Endothelial cell (in vitro differentiated cells): Measurements from ENCODE around the gene UROC1. TPM values are rescaled to one million over a fixed set of nuclear protein-coding genes. Genes with fewer than 3 reads are reported as not detected.

ENCODE experiments used
- DNase-seq: peaks from one replicate; pipeline ENCODE4 v3.0.0; 2021; ENCODE audit warnings: low spot score
- H3K27ac Mint-ChIP-seq: one replicate; pipeline ENCODE4 v1.8.0; 2021; ENCODE audit warnings: mixed read lengths, inconsistent platforms; ENCODE audit not compliant: unreplicated experiment
- H3K27me3 Mint-ChIP-seq: one replicate; pipeline ENCODE4 v1.8.0; 2021; ENCODE audit warnings: mild to moderate bottlenecking, moderate library complexity, mixed read lengths, inconsistent platforms; ENCODE audit not compliant: unreplicated experiment
- H3K36me3 Mint-ChIP-seq: one replicate; pipeline ENCODE4 v1.8.0; 2021; ENCODE audit warnings: mild to moderate bottlenecking, low read depth, mixed read lengths, inconsistent platforms; ENCODE audit not compliant: unreplicated experiment
- H3K4me1 Mint-ChIP-seq: one replicate; pipeline ENCODE4 v1.8.0; 2021; ENCODE audit warnings: mild to moderate bottlenecking, mixed read lengths, inconsistent platforms; ENCODE audit not compliant: unreplicated experiment
- H3K4me3 Mint-ChIP-seq: one replicate; pipeline ENCODE4 v1.8.0; 2021; ENCODE audit warnings: mild to moderate bottlenecking, mixed read lengths, inconsistent platforms; ENCODE audit not compliant: unreplicated experiment
- H3K9me3 Mint-ChIP-seq: one replicate; pipeline ENCODE4 v1.8.0; 2021; ENCODE audit warnings: mixed read lengths, inconsistent platforms; ENCODE audit not compliant: unreplicated experiment
- total RNA-seq: library from RNA; stranded (reverse); fragmentation: NEBNext Ultra II Directional; extraction: Animal tissue kit (Norgen Biotek cat#: 25700); gene quantifications from one replicate; pipeline ENCODE4 v1.2.1, GENCODE V29; 2021; ENCODE audit not compliant: unreplicated experiment
- TF ChIP-seq, protein P1 (sequence below): fragments of 200-600 bp; sonication (generic); IDR thresholded peaks from one replicate; pipeline ENCODE4 v1.5.0; 2021; ENCODE audit warnings: antibody characterized with exemption; ENCODE audit not compliant: unreplicated experiment

Gene UROC1
- total RNA-seq, 1 donor from 2014 or later: not detected

GRCh38 chr3:126546013-126546412, 28.4 kb upstream of the UROC1 start:
- no peaks in the 10 kb centered on the region for H3K9me3 Mint-ChIP-seq
- H3K4me1 Mint-ChIP-seq: peaks cover 5% of the 10 kb centered on the region
- peaks cover 5% of the 10 kb centered on the region for H3K27me3 Mint-ChIP-seq
- H3K27ac Mint-ChIP-seq: no peak overlapping the region
- no peaks in the 10 kb centered on the region for H3K36me3 Mint-ChIP-seq
- TF ChIP-seq, protein P1, sequence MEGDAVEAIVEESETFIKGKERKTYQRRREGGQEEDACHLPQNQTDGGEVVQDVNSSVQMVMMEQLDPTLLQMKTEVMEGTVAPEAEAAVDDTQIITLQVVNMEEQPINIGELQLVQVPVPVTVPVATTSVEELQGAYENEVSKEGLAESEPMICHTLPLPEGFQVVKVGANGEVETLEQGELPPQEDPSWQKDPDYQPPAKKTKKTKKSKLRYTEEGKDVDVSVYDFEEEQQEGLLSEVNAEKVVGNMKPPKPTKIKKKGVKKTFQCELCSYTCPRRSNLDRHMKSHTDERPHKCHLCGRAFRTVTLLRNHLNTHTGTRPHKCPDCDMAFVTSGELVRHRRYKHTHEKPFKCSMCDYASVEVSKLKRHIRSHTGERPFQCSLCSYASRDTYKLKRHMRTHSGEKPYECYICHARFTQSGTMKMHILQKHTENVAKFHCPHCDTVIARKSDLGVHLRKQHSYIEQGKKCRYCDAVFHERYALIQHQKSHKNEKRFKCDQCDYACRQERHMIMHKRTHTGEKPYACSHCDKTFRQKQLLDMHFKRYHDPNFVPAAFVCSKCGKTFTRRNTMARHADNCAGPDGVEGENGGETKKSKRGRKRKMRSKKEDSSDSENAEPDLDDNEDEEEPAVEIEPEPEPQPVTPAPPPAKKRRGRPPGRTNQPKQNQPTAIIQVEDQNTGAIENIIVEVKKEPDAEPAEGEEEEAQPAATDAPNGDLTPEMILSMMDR: no peak
- H3K4me3 Mint-ChIP-seq: no peak overlapping the region
- no peak for DNase-seq

GRCh38 chr3:126545544-126545943, 28.0 kb upstream of the UROC1 start:
- Mint-ChIP-seq H3K4me3 (no peak overlapping the region), H3K27me3 (peaks cover 5% of the 10 kb centered on the region), H3K4me1 (peaks cover 5% of the 10 kb centered on the region), H3K36me3 (no peaks in the 10 kb centered on the region), H3K27ac (no peak overlapping the region), H3K9me3 (no peaks in the 10 kb centered on the region)
- TF ChIP-seq, protein P1: no peak
- DNase-seq: no peak

DNA sequence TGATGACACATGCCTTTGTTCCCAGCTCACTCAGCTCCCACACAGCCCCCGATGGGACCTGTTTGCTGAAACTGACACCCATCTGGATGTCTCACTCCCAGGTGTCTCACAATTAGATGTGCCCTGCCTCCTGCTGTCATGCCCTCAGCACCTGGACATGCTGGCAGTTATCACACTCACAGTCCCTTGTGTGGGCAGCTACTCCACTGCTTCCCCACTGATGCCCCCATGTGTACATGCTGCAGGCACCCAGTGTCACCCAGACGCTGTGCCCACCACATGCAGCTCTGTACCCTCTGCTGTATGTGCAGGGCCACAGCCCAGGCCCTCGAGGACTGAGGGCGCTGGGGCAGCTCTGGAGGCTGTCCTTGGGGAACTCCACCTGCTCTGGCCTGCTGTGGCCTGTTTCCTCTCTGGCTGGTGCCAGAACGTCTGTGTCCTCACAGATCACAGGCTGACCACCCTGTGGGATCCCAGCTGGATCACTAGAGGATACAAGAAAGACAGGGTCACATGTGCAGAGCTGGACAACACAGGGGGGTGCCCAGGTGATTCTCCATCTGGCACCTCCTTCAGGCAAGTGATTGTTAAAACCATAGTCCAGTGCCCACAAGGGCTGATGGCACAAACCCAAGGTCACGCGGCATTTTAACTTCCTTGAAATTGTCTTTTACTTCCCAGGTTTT, 27.2 kb upstream of the UROC1 start:
- Mint-ChIP-seq H3K27me3 (peaks cover 5% of the 10 kb centered on the region), H3K36me3 (no peaks in the 10 kb centered on the region), H3K4me3 (no peak overlapping the region), H3K9me3 (no peaks in the 10 kb centered on the region), H3K4me1 (peaks cover 5% of the 10 kb centered on the region), H3K27ac (no peak overlapping the region)
- peak; percentile 1 for DNase-seq
- TF ChIP-seq, protein P1: no peak

DNA sequence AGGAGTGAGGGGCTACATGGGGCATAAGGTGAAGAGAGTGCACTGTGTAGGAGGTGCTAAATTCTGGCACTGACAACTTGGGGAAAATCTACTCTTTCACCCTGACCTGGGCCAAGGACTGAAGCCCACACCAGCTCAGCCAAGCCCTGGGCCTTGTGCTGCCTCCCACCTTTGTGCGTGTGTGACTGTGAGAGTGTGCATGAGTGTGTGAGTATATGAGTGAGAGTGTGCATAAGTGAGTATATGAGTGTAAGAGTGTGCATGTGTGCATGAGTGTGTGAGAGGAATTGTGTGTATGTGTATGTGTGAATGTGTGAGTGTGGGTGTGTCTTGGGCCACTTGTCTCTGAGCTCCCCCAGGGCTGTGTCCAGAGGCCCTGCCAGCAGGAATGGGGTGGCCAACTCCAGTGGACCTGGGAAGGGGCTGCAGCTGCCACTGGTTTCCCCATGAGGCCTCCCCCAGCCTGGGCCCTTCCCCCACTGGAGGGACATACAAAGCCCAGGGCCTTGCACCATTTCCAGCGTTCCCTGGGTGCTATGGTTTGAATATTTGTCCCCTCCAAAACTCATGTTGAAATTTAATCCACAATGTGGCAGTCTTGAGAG, 26.0 kb upstream of the UROC1 start:
- Mint-ChIP-seq H3K4me3 (no peak overlapping the region), H3K27ac (no peak overlapping the region), H3K27me3 (peaks cover 2% of the 10 kb centered on the region), H3K9me3 (no peaks in the 10 kb centered on the region), H3K4me1 (no peaks in the 10 kb centered on the region), H3K36me3 (no peaks in the 10 kb centered on the region)
- TF ChIP-seq, protein P1: no peak
- DNase-seq: peak; percentile 2
